ENCODE data around the gene UBE3A. TPM values are rescaled to one million over a fixed set of nuclear protein-coding genes. Genes with fewer than 3 reads are reported as not detected.

UBE3A gene
- total RNA-seq, 6 experiments from 2014 or later: 36.6 to 52.4 (median 44.6) TPM

DNA sequence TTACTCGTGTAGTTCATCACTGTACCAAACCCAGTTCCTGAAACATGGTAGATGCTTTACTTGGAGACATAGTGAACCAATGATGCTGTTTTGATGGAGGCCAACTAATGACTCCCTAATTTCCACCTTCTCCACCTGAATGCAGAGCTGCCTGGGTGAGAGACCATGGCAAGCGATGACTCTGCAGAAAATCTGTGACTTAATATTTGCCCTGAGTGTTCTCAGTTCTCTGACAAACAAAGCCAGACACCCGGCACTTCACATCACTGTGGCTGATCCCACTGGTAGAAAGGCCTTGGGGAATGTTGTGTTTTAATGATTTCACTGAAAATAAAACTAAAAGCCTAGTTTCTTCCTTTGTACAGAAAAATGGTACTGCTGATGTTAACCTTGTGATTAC, 39.5 kb upstream of the UBE3A start:
- Histone ChIP-seq H3K4me1 (no peaks in the 10 kb centered on the region), H3K9me3 (no peaks in the 10 kb centered on the region), H3K4me3 (no peak overlapping the region), H3K27ac (no peak overlapping the region), H3K36me3 (no peaks in the 10 kb centered on the region), H3K27me3 (no peaks in the 10 kb centered on the region)
- ATAC-seq: no peak
- TF ChIP-seq POLR2A (IDR thresholded peaks at IDR 0.05) (no peak), CTCF (IDR thresholded peaks at IDR 0.05) (no peak)
- WGBS (ENCODE audit: insufficient coverage, low coverage, low lambda C conversion rate, missing lambda C conversion rate): 74% methylated on average over 3 of the region's 3 CpGs
- no peak for DNase-seq
- intact Hi-C loops (cut with DNase I): no loop called here

- Histone ChIP-seq H3K4me3 (no peak overlapping the region), H3K4me1 (no peaks in the 10 kb centered on the region), H3K36me3 (no peaks in the 10 kb centered on the region), H3K27ac (no peak overlapping the region), H3K9me3 (no peaks in the 10 kb centered on the region), H3K27me3 (no peaks in the 10 kb centered on the region)
- WGBS (ENCODE audit: insufficient coverage, low coverage, low lambda C conversion rate, missing lambda C conversion rate): 94% methylated on average over 4 of the region's 5 CpGs
- intact Hi-C loops (cut with DNase I): no loop called here
- DNase-seq (no peak), ATAC-seq (no peak)
- no peak for TF ChIP-seq POLR2A (IDR thresholded peaks at IDR 0.05)
- no peak for TF ChIP-seq CTCF (IDR thresholded peaks at IDR 0.05)
These were observed 39.0 kb upstream of the UBE3A start for GRCh38 chr15:25477816-25478215.

- Histone ChIP-seq H3K4me3 (no peak overlapping the region), H3K9me3 (no peaks in the 10 kb centered on the region), H3K27ac (no peak overlapping the region), H3K36me3 (no peaks in the 10 kb centered on the region), H3K27me3 (no peaks in the 10 kb centered on the region), H3K4me1 (no peaks in the 10 kb centered on the region)
- intact Hi-C loops (cut with DNase I): no loop called here
- DNase-seq (no peak), ATAC-seq (no peak)
- 70% methylated on average over 3 of the region's 4 CpGs for WGBS (ENCODE audit: insufficient coverage, low coverage, low lambda C conversion rate, missing lambda C conversion rate)
- TF ChIP-seq POLR2A (IDR thresholded peaks at IDR 0.05): no peak
- TF ChIP-seq CTCF (IDR thresholded peaks at IDR 0.05): no peak
These were observed 35.4 kb upstream of the UBE3A start for GRCh38 chr15:25474251-25474650.

- Histone ChIP-seq H3K9me3 (no peaks in the 10 kb centered on the region), H3K36me3 (no peaks in the 10 kb centered on the region), H3K4me3 (no peak overlapping the region), H3K4me1 (no peaks in the 10 kb centered on the region), H3K27me3 (no peaks in the 10 kb centered on the region), H3K27ac (no peak overlapping the region)
- intact Hi-C loops (cut with DNase I): no loop called here
- DNase-seq (no peak), ATAC-seq (no peak)
- TF ChIP-seq POLR2A (IDR thresholded peaks at IDR 0.05): no peak
- no peak for TF ChIP-seq CTCF (IDR thresholded peaks at IDR 0.05)
- 0% methylated on average over 1 of the region's 1 CpG for WGBS (ENCODE audit: insufficient coverage, low coverage, low lambda C conversion rate, missing lambda C conversion rate)
These were observed 31.4 kb upstream of the UBE3A start for GRCh38 chr15:25470230-25470629.

- H3K9me3 ChIP-seq: no peaks in the 10 kb centered on the region
- H3K27me3 ChIP-seq: no peaks in the 10 kb centered on the region
- 60% methylated on average over 1 of the region's 1 CpG for WGBS (ENCODE audit: insufficient coverage, low coverage, low lambda C conversion rate, missing lambda C conversion rate)
- H3K27ac ChIP-seq: no peak overlapping the region
- no peak overlapping the region for H3K4me3 ChIP-seq
- no peak for DNase-seq
- TF ChIP-seq CTCF (IDR thresholded peaks at IDR 0.05) (no peak), POLR2A (IDR thresholded peaks at IDR 0.05) (no peak)
- intact Hi-C loops (cut with DNase I): no loop called here
- H3K36me3 ChIP-seq: no peaks in the 10 kb centered on the region
- H3K4me1 ChIP-seq: no peaks in the 10 kb centered on the region
- peak in 1 of 4 donors; percentile 32 for ATAC-seq
These were observed 30.6 kb upstream of the UBE3A start for GRCh38 chr15:25469377-25469776.
